Right ventricle myocardium inferior (tissue), 1 donor: ENCODE data around the gene CCR4. TPM values are rescaled to one million over a fixed set of nuclear protein-coding genes. Genes with fewer than 3 reads are reported as not detected.

ENCODE experiments used
- ATAC-seq: fragments of 200-7000 bp; cut with Tn5 transposase; one replicate; pipeline ENCODE4 v1.9.1; 2020; ENCODE audit warnings: mild to moderate bottlenecking, moderate library complexity
- DNase-seq: peaks from one replicate; pipeline ENCODE4 v3.0.0; 2021; ENCODE audit errors: missing footprints
- intact Hi-C: fragments of 100-400 bp; cut with DNase I; formaldehyde crosslinking; loops from one replicate; pipeline ENCODE4 v1.11.0; 2022
- total RNA-seq: library from RNA; stranded (reverse); fragmentation: NEBNext Ultra II Directional; extraction: Animal tissue kit (Norgen Biotek cat#: 25700); gene quantifications from one replicate; pipeline ENCODE4 v1.2.1, GENCODE V29; 2021
- donor health status: DM: no; HTN: yes; CAD: no; lungs with severe emphysema.

CCR4 gene
- total RNA-seq, 1 donor from 2014 or later, result 0.08 TPM

DNA sequence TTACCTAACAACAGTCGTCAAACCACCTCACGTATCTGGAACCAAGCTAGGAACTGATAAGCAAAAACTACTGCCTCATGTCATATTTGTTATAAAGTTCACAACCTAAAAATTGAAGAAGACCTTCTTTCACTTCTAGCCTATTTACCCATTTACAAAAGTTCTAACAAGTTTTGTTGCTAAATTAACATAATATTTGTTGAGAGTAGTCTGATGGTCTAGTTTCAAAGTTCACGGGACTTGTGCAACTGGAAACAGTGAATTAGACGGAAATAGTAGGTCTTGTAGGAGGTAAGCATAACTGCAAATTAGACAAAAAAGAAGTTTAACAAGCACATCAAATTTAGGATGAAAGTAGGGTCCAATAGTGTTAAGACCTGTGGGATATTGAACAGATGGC, 51.9 kb downstream of the CCR4 start:
- intact Hi-C loops, result no loop called here
- no peak for DNase-seq
- ATAC-seq, result no peak

DNA sequence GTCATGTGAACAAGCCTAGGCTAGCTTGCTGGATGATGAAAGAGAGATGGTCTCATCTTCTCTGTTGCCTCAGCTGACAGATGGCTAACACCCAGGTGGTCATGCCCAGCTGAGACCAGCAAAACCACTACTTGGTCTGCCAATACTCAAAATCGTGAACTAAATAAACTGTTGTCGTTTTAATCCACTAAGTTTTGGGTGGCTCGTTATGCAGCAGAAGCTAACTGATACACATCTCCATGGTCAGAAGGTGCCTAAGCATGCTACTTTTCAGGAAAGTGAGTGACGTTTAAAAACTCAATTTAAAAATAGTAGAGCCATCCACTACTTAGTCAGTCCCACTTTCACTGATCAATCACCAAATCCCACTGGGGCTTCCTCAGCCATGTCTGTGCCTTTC, 52.8 kb downstream of the CCR4 start:
- intact Hi-C loops, result no loop called here
- ATAC-seq, result no peak
- no peak for DNase-seq

- ATAC-seq, result no peak
- no peak for DNase-seq
- intact Hi-C loops, result no loop called here
Measured at GRCh38 chr3:33004961-33005360, 53.5 kb downstream of the CCR4 start.

Other genes with a start within 250 kb of the CCR4 start
- gene TRIM71, start 133.6 kb upstream of the CCR4 start, total RNA-seq, result not detected
- 19.6 TPM for gene GLB1, start 145.5 kb downstream of the CCR4 start, total RNA-seq
- 3.2 TPM for gene TMPPE, start 145.5 kb downstream of the CCR4 start, total RNA-seq
- gene CRTAP, start 162.4 kb downstream of the CCR4 start, total RNA-seq, result 93.4 TPM